ENCODE measurements around the gene FAM219A. TPM values are rescaled to one million over a fixed set of nuclear protein-coding genes. Genes with fewer than 3 reads are reported as not detected.

FAM219A gene
- total RNA-seq, 1 donor from 2014 or later = 221 TPM

GRCh38 chr9:34505370-34506120 lies 47.2 kb upstream of the FAM219A start:
- Mint-ChIP-seq H3K27ac (ENCODE audit: unreplicated experiment) (peak overlapping the region; percentile 9), H3K4me3 (ENCODE audit: unreplicated experiment) (no peak overlapping the region), H3K36me3 (ENCODE audit: unreplicated experiment) (peaks cover 5% of the 10 kb centered on the region), H3K27me3 (ENCODE audit: unreplicated experiment) (peaks cover 3% of the 10 kb centered on the region), H3K4me1 (ENCODE audit: low read depth, unreplicated experiment) (peaks cover 13% of the 10 kb centered on the region), H3K9me3 (ENCODE audit: unreplicated experiment) (peaks cover 6% of the 10 kb centered on the region)
- no peak for DNase-seq
- TF ChIP-seq, protein P1, sequence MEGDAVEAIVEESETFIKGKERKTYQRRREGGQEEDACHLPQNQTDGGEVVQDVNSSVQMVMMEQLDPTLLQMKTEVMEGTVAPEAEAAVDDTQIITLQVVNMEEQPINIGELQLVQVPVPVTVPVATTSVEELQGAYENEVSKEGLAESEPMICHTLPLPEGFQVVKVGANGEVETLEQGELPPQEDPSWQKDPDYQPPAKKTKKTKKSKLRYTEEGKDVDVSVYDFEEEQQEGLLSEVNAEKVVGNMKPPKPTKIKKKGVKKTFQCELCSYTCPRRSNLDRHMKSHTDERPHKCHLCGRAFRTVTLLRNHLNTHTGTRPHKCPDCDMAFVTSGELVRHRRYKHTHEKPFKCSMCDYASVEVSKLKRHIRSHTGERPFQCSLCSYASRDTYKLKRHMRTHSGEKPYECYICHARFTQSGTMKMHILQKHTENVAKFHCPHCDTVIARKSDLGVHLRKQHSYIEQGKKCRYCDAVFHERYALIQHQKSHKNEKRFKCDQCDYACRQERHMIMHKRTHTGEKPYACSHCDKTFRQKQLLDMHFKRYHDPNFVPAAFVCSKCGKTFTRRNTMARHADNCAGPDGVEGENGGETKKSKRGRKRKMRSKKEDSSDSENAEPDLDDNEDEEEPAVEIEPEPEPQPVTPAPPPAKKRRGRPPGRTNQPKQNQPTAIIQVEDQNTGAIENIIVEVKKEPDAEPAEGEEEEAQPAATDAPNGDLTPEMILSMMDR (IDR thresholded peaks at IDR 0.05; ENCODE audit: partially characterized antibody, unreplicated experiment) = no peak

GRCh38 chr9:34503406-34503805 lies 45.0 kb upstream of the FAM219A start:
- no peak overlapping the region for H3K27ac Mint-ChIP-seq (ENCODE audit: unreplicated experiment)
- peaks cover 2% of the 10 kb centered on the region for H3K27me3 Mint-ChIP-seq (ENCODE audit: unreplicated experiment)
- peaks cover 5% of the 10 kb centered on the region for H3K36me3 Mint-ChIP-seq (ENCODE audit: unreplicated experiment)
- DNase-seq = no peak
- TF ChIP-seq, protein P1 (IDR thresholded peaks at IDR 0.05; ENCODE audit: partially characterized antibody, unreplicated experiment) = no peak
- H3K9me3 Mint-ChIP-seq (ENCODE audit: unreplicated experiment) = peaks cover 8% of the 10 kb centered on the region
- H3K4me3 Mint-ChIP-seq (ENCODE audit: unreplicated experiment) = no peak overlapping the region
- H3K4me1 Mint-ChIP-seq (ENCODE audit: low read depth, unreplicated experiment) = peaks cover 21% of the 10 kb centered on the region

- Mint-ChIP-seq H3K4me1 (ENCODE audit: low read depth, unreplicated experiment) (peaks cover 25% of the 10 kb centered on the region), H3K4me3 (ENCODE audit: unreplicated experiment) (no peak overlapping the region), H3K36me3 (ENCODE audit: unreplicated experiment) (peaks cover 5% of the 10 kb centered on the region), H3K27ac (ENCODE audit: unreplicated experiment) (no peak overlapping the region), H3K9me3 (ENCODE audit: unreplicated experiment) (peaks cover 11% of the 10 kb centered on the region), H3K27me3 (ENCODE audit: unreplicated experiment) (peaks cover 2% of the 10 kb centered on the region)
- DNase-seq = no peak
- TF ChIP-seq, protein P1 (IDR thresholded peaks at IDR 0.05; ENCODE audit: partially characterized antibody, unreplicated experiment) = no peak
Measured at GRCh38 chr9:34502891-34503290, 44.5 kb upstream of the FAM219A start.

DNA sequence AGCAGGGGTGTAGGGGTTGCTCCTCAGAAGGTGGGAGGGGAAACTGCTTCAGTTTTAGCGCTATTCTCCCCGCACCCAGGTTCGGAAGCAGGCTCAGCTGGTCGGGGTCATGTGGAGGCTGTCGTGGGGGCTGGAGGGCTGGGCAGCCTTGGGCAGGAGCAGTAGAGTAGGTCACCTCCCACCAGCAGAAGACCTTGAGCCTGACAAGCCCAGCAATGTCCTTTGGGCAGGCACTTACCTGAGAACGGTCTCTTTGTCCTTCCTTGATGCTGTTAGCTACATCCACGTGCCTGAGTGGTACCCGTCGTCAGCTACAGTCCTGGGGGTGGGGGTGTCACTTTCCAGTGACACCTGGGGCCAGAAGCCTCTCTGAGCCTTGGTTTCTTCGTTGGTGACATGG lies 44.1 kb upstream of the FAM219A start:
- H3K4me3 Mint-ChIP-seq (ENCODE audit: unreplicated experiment) = no peak overlapping the region
- H3K4me1 Mint-ChIP-seq (ENCODE audit: low read depth, unreplicated experiment) = peaks cover 29% of the 10 kb centered on the region
- TF ChIP-seq, protein P1 (IDR thresholded peaks at IDR 0.05; ENCODE audit: partially characterized antibody, unreplicated experiment) = no peak
- H3K36me3 Mint-ChIP-seq (ENCODE audit: unreplicated experiment) = peaks cover 5% of the 10 kb centered on the region
- H3K27me3 Mint-ChIP-seq (ENCODE audit: unreplicated experiment) = peaks cover 6% of the 10 kb centered on the region
- no peak for DNase-seq
- no peak overlapping the region for H3K27ac Mint-ChIP-seq (ENCODE audit: unreplicated experiment)
- H3K9me3 Mint-ChIP-seq (ENCODE audit: unreplicated experiment) = peaks cover 15% of the 10 kb centered on the region

- Mint-ChIP-seq H3K36me3 (ENCODE audit: unreplicated experiment) (peaks cover 5% of the 10 kb centered on the region), H3K27me3 (ENCODE audit: unreplicated experiment) (peaks cover 10% of the 10 kb centered on the region), H3K9me3 (ENCODE audit: unreplicated experiment) (peaks cover 16% of the 10 kb centered on the region), H3K4me3 (ENCODE audit: unreplicated experiment) (no peak overlapping the region), H3K27ac (ENCODE audit: unreplicated experiment) (no peak overlapping the region), H3K4me1 (ENCODE audit: low read depth, unreplicated experiment) (peaks cover 32% of the 10 kb centered on the region)
- DNase-seq = no peak
- TF ChIP-seq, protein P1 (IDR thresholded peaks at IDR 0.05; ENCODE audit: partially characterized antibody, unreplicated experiment) = no peak
Measured at GRCh38 chr9:34501889-34502425, 43.6 kb upstream of the FAM219A start.
